IPS-NIHi7 (cell line): ENCODE data around the gene ADGRB2.
A peak's percentile ranks its signal among the peaks of the same experiment; 100 is the strongest.
"Not testable (repeated sequence)": the region's sequence is repeated elsewhere in the genome, so short reads cannot be mapped to it uniquely, and the experiment has no call there.

Experiments
- DNase-seq: peaks from one replicate; pipeline ENCODE4 v3.0.0; 2012; ENCODE audit warnings: mixed read lengths; ENCODE audit errors: extremely low spot score

ADGRB2 gene

DNA sequence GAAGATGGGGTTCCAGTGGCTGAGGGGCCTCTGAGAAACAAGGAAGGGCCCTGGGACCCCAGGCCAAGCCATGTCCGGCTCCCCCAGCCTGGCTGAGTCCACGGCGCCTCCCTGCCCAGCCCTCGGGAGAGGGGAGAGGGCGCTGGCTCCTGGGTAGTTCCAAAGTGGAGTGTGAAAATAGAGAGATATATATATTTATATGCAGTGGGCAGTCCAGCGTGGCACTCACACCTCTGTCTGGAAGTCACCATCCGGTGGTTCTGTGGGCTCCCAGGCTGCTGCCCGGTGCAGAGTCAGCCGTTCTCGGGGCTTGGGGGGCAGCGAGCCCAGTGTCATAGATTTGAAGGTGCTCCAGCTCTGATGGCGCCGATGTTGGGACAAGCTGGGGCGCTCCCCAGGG, 36.9 kb downstream of the ADGRB2 start:
- DNase-seq, result no peak

DNA sequence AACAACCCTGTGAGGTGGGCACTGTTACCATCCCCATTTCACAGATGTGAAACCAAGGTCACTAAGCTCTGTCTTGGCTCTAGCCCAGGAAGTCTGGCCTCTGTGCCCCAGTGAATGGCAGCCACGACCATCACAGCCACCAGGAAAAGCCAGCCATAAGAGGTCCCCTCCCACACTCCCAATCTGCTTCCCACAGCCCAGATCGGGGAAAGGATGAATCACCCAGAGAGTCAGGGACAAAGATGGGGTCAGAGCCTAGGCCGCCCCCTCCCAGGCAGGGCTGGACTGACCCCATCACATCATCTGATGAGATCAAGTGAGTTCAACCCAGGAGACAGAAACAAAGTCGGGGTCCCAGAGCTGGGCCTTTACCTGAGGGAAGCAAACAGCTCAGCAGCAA, 37.4 kb downstream of the ADGRB2 start:
- DNase-seq, result no peak

DNA sequence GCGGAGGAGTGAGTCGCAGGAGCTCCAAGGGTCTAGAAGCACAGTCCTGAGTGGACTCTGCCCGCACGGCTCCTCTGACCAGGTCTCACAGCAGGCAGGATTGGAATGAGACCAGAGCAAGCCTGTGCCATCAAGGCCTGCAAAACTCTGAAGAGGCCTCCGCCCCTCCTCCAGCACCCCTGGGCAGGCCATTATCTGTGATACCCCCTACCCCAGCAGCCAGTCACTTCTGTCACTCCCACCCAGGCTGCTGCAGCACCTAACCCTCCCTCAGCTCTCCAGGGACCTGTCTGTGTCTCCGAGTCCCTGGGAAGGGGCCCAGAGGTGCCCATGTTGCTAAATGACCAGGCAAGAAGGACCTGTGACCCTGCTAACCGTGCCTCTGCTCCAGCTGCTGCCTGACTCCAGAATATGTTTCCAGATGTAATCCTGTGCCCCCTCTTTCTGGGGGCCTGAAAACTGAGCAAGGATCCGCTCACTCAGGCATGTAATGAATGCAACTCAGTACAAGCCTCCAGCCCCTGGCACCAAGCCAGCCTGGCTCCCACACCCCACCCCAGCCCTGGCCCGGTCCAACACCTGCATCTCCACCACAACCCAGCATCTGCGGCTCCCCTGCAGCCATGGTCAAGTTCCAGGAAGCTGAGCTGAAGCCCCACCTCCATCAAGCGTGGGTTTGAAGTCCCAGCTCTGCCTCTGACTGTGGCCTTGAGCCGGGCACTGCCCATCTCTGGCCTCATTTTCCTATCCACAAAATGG, 38.2 kb downstream of the ADGRB2 start:
- DNase-seq, result no peak

DNA sequence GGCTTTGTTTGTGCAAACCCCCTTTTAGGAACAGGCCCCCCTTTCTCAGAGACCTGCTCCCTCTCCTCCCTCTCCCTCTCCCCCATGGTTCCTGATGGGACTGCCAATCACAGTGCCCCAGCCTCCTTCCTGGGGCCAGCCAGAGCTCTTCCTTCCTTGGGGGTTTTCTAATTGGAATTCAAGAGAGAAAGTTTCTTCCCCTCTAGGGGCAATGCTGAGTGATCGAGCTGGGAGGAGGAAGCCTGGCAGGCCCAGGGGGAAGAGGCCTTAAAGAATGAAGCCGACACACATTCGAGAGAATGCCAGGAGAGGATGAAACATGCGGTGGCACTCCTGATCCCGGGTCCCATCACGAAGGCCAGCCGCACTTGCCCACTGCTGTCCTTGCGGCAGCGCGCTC, 39.0 kb downstream of the ADGRB2 start:
- peak; percentile 65 for DNase-seq

DNA sequence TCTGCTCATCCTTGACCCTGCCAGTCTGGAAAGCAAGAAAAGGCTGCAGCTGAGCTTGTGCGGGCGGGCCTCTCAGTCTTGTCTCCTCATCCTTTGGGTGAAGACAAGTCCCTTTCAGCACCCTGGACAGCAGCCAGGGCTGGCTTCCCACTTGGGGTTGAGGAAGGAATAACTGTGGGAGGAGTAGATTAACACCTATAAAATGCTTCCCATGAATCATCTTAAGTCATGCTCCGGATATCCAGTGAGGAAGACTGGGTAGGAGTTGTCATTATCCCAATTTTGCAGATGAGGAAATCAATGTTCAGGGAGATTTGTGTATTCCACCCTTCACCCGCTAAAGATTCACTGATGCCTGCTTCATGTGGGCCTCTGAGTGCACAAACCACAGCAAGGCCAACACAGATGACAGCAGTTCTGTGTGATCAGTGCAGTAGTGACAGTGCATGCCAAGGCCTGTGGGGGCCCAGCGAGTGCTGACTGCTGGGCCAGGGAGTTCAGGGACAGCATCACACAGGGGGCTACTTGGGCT, 40.2 kb downstream of the ADGRB2 start:
- DNase-seq, result peak; percentile 89

DNA sequence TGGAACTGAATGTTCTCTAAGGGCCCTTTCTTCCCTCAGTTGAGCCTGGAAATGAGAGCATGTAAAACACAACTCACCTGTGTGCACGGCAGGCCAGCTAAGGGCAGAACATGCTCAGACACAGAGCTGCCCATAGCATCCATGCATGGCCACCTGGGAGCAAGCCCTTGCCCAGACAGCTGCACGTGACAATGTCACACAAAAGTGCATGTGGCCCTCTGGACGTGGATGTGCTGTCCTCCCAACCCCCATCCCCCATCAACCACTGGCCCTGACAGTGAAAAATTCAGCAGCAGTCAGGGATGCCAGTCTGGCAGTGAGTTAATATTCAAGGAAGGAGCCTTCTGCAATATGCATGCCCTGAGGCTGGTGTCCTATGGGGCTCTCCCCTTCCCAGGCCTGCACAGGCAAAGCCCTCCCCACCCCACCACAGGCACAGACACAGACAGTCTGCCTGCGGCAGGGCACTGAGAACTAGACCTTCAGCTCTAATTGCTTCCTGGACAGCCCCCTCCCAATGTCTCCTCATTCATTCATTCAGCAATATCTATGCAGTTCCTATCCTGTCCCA, 45.7 kb downstream of the ADGRB2 start:
- no peak for DNase-seq

DNA sequence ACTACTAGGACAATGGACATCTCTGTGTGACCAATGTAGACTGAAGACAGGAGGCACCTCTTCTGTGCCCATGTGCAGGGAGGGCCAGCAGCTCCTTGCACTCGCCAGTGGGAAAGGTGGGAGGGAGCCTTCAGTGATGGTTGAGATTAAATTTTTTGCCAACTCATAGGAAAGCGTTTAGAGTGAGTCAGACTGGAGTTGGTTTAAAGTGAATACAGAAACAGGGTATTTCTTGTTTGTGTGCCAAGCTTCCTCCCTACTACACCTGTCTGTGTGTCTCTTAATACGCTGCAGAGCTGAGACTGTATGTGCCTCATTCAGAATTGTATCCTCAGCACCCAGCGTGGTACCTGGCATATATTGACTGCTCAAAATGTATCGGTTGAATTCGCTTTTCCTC, 46.8 kb downstream of the ADGRB2 start:
- no peak for DNase-seq

DNA sequence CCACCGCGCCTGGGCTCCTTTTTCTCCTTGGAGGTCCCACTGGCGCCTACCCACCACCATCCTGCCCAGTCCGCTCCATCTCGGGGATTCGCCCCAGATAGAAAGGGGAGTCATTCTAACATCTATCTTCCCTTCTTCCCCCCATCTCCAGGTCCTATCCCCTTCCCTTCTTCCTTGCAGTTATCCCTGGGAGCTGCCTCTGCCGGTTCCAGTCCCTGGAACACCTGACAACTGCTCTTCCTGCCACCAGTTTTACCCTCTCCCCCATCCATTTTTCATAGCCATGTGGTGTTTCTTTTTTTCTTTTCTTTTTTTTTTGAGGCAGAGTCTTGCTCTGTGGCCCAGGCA, 48.3 kb downstream of the ADGRB2 start:
- DNase-seq, result no peak

DNA sequence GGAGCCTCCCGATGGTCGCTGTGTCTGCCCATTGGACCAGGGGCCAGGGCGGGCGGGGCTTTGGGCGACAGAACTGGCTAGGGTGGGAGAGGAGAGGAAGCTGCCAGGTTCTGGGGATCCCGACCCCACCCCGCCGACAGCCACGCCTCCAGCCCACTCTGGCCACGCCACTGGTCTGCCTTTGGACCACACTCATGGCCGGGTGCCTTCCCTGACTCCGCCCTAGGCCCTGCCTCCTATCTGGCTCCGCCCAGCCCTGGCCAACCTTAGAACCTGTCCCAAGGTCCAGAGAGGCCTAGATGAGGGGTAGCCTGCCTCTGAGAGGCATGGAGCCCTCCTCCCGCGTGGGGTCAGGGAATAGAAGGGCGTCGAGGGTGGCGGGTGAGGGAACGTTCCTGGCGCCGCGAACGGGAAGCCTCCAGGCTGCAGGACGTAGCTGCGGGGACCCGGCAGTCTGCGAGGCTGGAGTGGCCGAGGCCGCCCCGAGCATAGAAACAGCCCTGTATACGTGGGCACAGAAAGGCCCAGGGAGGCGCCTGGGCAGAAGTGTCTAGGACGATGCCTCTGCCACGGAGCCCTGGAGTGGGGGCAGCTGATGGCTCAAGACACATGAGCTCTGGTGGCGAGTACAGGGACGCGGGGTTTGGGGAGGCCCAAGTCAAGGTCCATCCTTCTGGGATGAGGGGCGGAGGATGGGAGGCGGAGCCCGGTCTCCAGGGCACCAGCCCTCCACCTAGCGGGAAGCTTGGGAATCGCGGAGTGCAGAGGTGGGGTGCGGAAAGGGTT, 48.9 kb downstream of the ADGRB2 start:
- peak; percentile 96 for DNase-seq

DNA sequence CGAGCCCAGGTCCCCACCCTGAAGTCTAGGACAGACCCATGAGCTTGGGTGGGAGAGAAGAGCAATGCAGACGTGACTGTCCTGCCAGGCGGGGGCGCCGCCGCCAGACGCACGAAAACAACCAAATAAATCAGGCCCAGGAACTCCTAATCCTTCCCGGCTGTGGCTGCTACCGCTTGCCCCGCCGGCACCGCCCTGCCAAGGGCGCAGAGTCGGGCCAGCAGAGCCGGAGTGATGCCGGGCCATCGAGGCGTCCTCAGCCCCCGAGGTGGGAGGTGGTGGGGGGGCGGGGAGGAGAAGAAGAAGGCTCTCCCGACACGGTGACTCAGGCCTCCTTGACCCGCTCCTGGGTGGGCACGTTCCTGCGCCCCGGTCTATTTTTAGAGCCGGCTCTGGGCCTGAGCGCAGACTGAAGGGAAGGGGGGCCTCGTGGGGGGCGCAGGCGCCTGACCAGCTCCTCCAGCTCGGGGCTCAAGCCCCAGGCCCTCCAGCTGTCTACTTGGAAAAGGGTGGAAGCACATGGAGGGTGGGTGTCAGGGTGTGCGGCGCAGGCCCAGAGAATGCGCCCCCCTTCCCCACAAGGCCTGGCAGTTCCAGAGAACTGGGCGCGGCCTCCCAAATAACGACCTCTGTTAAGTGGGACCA, 49.6 kb downstream of the ADGRB2 start:
- peak; percentile 81 for DNase-seq

DNA sequence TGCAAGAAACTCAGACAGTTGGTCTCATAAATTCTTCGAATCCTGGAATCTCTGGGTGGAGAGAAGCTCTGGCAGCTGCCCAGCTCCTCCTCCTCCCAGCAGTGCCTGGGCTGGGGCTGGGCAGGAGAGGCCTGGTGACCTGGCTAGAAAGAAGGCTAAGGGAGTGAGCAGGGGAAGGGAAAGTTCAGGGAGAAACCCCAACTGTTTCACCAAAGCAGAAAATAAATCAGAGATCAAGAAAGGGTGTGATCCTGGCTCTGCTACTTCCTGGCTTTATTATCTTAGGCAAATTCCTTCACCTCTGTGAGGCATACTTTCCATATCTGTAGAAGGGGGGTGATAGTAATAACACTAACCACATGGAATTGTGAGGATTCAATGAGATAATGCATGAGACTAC, 51.5 kb downstream of the ADGRB2 start:
- DNase-seq, result no peak

DNA sequence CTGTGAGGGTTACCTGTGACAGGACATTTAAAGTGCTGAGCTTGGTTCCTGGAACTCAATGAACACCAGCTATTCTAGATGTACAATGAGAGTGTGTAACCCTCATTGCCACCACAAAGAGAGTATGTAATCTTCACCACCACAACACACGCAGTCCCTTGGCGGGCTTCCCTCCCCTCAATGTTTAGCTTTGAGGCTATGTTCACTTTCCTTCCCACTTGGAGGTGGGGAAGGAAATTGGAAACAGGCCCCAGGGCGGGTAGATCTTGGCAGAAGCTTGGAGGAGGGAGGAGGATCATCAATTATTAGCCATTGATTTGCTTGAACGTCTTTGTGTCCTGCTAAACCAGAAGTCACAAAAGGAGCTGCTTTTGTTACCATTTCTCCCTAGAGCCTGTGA, 52.1 kb downstream of the ADGRB2 start:
- DNase-seq, result no peak

DNA sequence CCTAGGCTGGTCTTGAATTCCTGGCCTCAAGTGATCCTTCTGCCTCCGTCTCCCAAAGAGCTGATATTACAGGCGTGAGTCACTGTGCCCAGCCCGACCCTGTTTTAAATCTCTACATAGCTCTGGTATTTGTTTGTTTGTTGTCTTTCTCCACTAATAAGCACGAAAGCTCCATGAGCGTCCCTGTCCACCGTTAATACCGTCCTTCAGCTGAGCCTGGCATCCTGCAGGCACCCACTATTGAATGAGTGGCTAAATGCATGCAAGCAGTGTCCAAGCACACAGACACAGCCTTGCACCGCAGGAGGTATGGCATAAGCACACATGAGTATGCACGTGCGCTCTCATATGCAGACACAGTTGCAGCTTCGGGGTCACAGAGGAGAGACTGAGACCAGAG, 55.8 kb downstream of the ADGRB2 start:
- no peak for DNase-seq

DNA sequence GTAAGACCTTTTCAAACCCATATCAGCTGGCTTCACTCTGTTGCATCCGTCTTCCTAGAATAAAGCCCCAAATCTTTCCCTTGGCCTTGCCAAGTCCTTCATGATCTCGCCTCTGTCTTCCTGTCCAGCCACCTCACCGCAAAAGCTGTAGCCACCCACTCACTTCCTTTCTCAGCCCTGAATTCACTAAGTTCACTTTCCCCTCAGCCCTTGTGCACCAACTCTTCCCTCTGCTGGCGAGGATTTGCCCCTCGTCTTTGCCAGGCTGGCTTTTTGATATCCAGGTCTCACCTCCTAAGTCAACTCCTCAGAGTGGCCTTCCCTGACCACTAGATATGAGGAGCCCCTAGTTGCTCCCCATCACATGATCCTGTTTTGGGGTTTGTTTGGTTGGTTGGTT, 56.4 kb downstream of the ADGRB2 start:
- DNase-seq, result no peak

DNA sequence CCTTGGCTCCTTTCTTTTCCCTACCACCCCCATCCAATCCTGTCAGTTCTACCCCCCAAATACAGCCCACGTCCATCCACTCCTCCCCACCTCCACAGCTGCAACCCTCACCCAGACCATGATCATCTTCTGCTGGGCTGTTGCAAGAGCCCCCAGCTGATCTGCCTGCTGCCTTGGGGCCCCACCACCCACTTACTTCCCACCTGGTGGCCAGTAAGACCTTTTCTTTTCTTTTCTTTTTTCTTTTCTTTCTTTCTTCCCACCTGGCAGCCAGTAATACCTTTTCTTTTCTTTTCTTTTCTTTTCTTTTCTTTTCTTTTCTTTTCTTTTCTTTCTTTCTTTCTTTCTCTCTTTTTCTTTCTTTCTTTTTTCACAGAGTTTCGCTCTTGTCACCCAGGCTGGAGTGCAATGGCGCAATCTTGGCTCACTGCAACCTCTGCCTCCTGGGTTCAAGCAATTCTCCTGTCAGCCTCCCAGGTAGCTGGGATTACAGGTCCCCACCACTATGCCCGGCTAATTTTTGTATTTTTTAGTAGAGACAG, 57.0 kb downstream of the ADGRB2 start:
- not testable (repeated sequence) for DNase-seq

DNA sequence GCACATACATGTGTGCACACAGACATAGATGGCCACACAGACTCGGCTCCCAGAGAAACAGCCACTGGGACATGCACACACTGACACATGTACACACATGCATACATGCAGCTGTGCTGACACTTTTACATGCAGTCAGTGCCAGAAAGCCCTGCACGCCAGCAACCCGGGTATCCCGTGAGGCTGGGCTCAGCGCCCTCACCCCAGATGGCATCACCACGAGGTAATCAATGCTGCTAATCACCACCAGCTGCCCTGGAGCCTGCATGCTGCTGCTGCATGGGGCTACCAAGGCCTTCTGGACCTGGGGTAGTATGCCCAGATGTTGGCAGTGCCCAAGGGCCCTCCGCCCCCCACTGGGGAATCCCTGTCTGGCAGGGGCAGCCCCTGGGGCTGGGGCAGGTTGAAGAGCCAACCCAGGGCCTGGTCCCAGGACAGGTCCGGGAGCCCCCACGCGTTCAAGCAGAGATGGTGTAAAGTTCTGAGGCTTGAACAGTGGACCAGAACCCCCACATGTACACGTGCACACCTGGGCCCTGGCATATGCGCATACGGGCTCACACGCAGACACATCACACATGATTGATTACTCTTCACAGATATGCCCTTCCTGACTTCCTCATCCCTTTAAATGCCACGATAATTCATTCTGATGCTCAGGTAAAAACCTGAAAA, 57.6 kb downstream of the ADGRB2 start:
- DNase-seq, result no peak

DNA sequence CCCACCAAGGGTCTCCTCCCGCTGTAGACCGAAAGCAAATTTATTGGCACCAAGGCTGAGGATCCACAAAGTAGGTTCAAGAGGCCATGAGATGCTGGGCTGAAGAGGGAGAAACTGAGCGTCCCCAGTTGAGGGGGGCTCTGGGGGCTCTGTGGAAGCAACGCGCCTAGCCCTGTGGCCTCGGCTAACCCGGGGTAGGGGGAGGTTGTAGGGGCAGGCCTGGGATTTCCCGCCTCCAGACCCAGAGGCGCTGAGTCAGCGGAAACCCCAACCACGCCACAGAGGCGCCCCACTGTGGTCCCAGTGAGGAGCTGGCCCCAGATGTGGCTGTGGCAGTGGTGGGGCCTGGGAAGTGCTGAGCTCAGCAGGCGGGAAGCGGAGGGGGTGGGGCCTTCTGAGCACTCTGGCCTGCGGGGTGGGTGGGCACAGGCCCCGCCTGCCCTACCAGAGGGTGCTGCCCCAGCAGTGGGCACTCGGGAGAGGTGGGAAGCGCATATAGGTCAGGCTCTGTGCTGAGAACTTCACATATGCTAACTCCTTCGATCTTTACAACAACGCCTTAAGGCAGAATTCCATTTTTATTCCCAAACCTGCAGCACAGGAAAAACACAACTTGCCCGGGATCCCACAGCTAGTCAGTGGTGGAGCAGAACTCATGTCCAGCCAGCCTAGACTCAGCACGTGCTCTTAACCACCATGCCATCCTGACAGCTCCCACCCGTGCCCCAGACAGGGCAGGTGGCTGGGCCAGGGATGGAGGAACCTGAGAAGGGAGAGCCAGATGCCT, 58.9 kb downstream of the ADGRB2 start:
- DNase-seq, result peak; percentile 82

DNA sequence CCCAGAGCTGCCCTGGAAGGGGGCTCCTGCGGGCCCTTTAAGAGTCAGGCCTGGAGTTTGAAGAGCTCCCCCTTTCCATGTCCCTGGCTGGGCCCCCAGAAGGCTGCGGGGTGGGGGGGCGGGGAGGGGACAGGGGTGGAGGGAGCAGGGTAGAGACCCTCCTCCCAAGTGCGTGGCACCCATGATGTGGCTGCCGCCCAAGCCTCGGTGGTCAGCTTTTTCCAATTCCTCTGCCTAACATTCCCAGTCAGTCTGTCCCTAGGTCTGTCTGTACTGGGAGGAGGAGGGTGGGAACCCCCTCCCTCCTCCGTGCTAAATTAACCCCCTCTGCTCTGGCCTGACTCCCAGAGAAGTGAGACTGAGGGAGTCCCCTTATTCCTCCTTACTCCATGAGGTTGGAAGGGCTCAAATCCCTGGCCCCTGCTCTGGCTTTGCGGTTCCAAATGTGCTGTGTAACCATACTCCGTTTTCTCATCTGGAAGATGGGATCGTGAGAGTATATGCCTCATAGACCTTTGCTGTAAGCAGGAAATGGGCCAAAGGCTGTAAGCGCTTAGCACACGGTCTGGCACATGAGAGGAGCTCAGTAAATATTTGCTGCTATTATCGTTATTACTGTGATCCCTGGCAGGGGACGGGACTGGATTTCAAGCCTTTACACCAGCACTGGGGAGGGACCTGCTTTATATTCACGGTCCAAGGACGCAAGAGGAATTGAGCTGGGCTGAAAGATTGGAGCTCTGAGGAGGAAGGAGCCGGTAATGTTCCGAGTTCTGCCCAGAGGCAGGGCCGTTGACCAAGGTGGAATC, 59.7 kb downstream of the ADGRB2 start:
- DNase-seq, result no peak

DNA sequence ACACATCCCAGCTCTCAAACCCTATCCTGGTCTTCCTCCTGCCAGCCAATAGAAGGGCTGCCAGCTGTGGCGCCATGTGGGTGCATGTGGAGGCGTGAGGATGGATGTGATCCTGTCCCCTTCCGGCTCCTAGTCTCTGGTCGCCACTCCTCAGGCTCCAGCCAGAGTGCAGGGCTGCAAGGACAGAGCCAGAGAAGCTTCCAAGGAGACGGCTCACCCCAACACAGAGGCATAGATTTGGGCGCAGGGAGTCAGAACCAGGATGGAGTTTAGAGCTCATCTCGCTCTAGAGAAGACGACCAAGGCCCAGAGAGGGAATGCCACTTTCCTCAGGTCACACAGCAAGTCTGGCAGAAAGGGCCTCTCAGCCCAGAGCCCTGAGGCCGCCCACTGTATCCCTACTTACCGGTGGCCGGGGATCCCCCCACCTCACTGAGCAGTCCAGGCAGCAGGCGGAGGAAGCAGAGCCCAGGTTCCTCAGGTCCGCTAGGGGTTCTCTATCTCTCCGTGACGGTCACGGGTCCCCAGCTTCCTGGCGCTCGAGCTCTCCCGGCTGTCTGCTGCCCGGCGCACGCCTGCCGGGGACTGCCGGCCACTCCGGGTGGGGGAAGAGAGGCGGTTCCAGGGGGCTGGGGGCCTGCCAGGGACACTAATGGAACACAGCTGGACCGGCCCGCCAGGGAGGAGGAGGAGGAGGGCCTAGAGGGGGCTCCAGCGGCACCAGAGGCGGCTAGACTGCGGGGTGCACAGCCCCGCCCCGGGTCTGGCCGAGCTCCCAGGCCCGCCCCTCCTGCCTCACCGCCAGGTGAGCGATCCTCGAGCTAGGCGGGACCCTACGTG, 60.5 kb downstream of the ADGRB2 start, which contains the start of gene COL16A1:
Gene COL16A1, minus strand, starts transcription at position 587 of the 840 bp plus-strand sequence. CDS start 1,824 bp downstream, outside the sequence.
- DNase-seq, result peak; percentile 79
